Osteoblast (primary cell): Measurements from ENCODE around the gene PRR15L. TPM values are rescaled to one million over a fixed set of nuclear protein-coding genes. Genes with fewer than 3 reads are reported as not detected.
A peak's percentile ranks its signal among the peaks of the same experiment; 100 is the strongest.

Experiments
- DNase-seq: peaks from one replicate; pipeline ENCODE4 v3.0.0; 2011; ENCODE audit warnings: low spot score, mixed read lengths; ENCODE audit not compliant: insufficient read length; ENCODE audit errors: missing footprints
- H2AFZ ChIP-seq: 2 replicates; pipeline ENCODE4 v1.6.0; 2011; ENCODE audit warnings: mild to moderate bottlenecking, low read length
- H3K27ac ChIP-seq: 2 replicates; pipeline ENCODE4 v1.5.1; 2011; ENCODE audit warnings: mild to moderate bottlenecking, low read depth, low read length, moderate library complexity
- H3K27me3 ChIP-seq: 2 replicates; pipeline ENCODE4 v1.6.0; 2012; ENCODE audit warnings: mild to moderate bottlenecking, control low read depth, inconsistent platforms, low read length, moderate library complexity; ENCODE audit not compliant: insufficient read depth
- H3K36me3 ChIP-seq: 2 replicates; pipeline ENCODE4 v1.5.1; 2011; ENCODE audit warnings: mild to moderate bottlenecking, low read length, control low read depth, moderate library complexity; ENCODE audit not compliant: insufficient read depth
- H3K4me1 ChIP-seq: 2 replicates; pipeline ENCODE4 v1.5.1; 2011; ENCODE audit warnings: mild to moderate bottlenecking, low read length, control low read depth, moderate library complexity; ENCODE audit not compliant: insufficient read depth
- H3K4me2 ChIP-seq: 2 replicates; pipeline ENCODE4 v1.6.0; 2011; ENCODE audit warnings: mild to moderate bottlenecking, low read length; ENCODE audit not compliant: insufficient read depth
- H3K4me3 ChIP-seq: fragments of 200-600 bp; sonication (generic); 3 replicates; pipeline ENCODE4 v1.5.1; 2012; ENCODE audit warnings: mild to moderate bottlenecking, low read length, inconsistent platforms; ENCODE audit not compliant: insufficient read depth
- H3K79me2 ChIP-seq: 2 replicates; pipeline ENCODE4 v1.6.0; 2012; ENCODE audit warnings: mild to moderate bottlenecking, low read length, control low read depth, inconsistent platforms; ENCODE audit not compliant: insufficient read depth
- H3K9me3 ChIP-seq: 2 replicates; pipeline ENCODE4 v1.5.1; 2011; ENCODE audit warnings: low read depth, low read length, control low read depth
- H4K20me1 ChIP-seq: 2 replicates; pipeline ENCODE4 v1.6.0; 2012; ENCODE audit warnings: mild to moderate bottlenecking, low read length, control low read depth; ENCODE audit not compliant: insufficient read depth
- CTCF ChIP-seq: IDR thresholded peaks from 2 replicates; pipeline ENCODE4 v1.5.1; 2011; ENCODE audit warnings: mild to moderate bottlenecking, low read depth, low read length, moderate library complexity; ENCODE audit errors: extremely low read depth
- total RNA-seq: library from RNA; depleted of rRNA; stranded (reverse); fragments of >200 nt; gene quantifications from 2 replicates; pipeline ENCODE4 v1.2.3, GENCODE V29; 2012

The PRR15L gene
- total RNA-seq, 1 donor = not detected

- Histone ChIP-seq H2AFZ (no peak overlapping the region), H3K4me1 (peaks cover 3% of the 10 kb centered on the region)
- peak; percentile 80 for DNase-seq
Measured at GRCh38 chr17:47983492-47984223, 26.0 kb upstream of the PRR15L start.

GRCh38 chr17:47982645-47983390 is 25.1 kb upstream of the PRR15L start:
- H4K20me1 ChIP-seq = no peaks in the 10 kb centered on the region
- TF ChIP-seq CTCF = no peak
- H3K4me3 ChIP-seq = no peak overlapping the region
- H3K4me2 ChIP-seq = no peak overlapping the region
- peaks cover 39% of the 10 kb centered on the region for H3K36me3 ChIP-seq
- no peak overlapping the region for H2AFZ ChIP-seq
- H3K79me2 ChIP-seq = no peaks in the 10 kb centered on the region
- H3K27me3 ChIP-seq = no peaks in the 10 kb centered on the region
- peaks cover 3% of the 10 kb centered on the region for H3K4me1 ChIP-seq
- H3K9me3 ChIP-seq = no peaks in the 10 kb centered on the region
- H3K27ac ChIP-seq = no peak overlapping the region
- peak; percentile 65 for DNase-seq

More at GRCh38 chr17:47983492-47984223, 26.0 kb upstream of the PRR15L start:
- H4K20me1 ChIP-seq = no peaks in the 10 kb centered on the region
- no peak overlapping the region for H3K27ac ChIP-seq
- no peaks in the 10 kb centered on the region for H3K79me2 ChIP-seq
- TF ChIP-seq CTCF = no peak
- H3K27me3 ChIP-seq = no peaks in the 10 kb centered on the region
- no peak overlapping the region for H3K4me3 ChIP-seq
- no peaks in the 10 kb centered on the region for H3K9me3 ChIP-seq
- no peak overlapping the region for H3K4me2 ChIP-seq
- peaks cover 36% of the 10 kb centered on the region for H3K36me3 ChIP-seq

- TF ChIP-seq CTCF = no peak
- H2AFZ ChIP-seq = no peak overlapping the region
- no peak overlapping the region for H3K27ac ChIP-seq
- no peaks in the 10 kb centered on the region for H3K79me2 ChIP-seq
- H3K36me3 ChIP-seq = peaks cover 44% of the 10 kb centered on the region
- no peaks in the 10 kb centered on the region for H4K20me1 ChIP-seq
- H3K9me3 ChIP-seq = no peaks in the 10 kb centered on the region
- H3K4me3 ChIP-seq = no peak overlapping the region
- no peaks in the 10 kb centered on the region for H3K4me1 ChIP-seq
- no peak overlapping the region for H3K4me2 ChIP-seq
- H3K27me3 ChIP-seq = no peaks in the 10 kb centered on the region
- no peak for DNase-seq
Measured at GRCh38 chr17:47982091-47982617, 24.5 kb upstream of the PRR15L start.

GRCh38 chr17:47981462-47981861 is 23.8 kb upstream of the PRR15L start:
- Histone ChIP-seq H3K36me3 (peaks cover 49% of the 10 kb centered on the region), H4K20me1 (no peaks in the 10 kb centered on the region), H3K9me3 (no peaks in the 10 kb centered on the region), H3K4me3 (no peak overlapping the region), H3K79me2 (no peaks in the 10 kb centered on the region), H3K4me2 (no peak overlapping the region), H3K4me1 (no peaks in the 10 kb centered on the region), H3K27me3 (no peaks in the 10 kb centered on the region), H3K27ac (no peak overlapping the region), H2AFZ (no peak overlapping the region)
- TF ChIP-seq CTCF = no peak
- DNase-seq = peak; percentile 15
